Stimulated activated CD8-positive, alpha-beta memory T cell treated with anti-CD3 and anti-CD28 coated beads, Interleukin-12 subunit alpha, Interleukin-12 subunit beta, amount 100 ng/mL, for 24 hours (primary cell): ENCODE measurements around the gene RPL22.

Source experiments
- DNase-seq: peaks from one replicate; pipeline ENCODE4 v3.0.0-alpha.2; 2020; ENCODE audit errors: extremely low read depth

The RPL22 gene

GRCh38 chr1:6200188-6200809 is 904 bp upstream of the RPL22 start:
- DNase-seq, result no peak

GRCh38 chr1:6198646-6199297 is 623 bp downstream of the RPL22 start:
- no peak for DNase-seq

GRCh38 chr1:6197746-6198427 is 1.5 kb downstream of the RPL22 start:
- no peak for DNase-seq

- DNase-seq, result no peak
Observed at GRCh38 chr1:6191968-6192367, 7.4 kb downstream of the RPL22 start.

- no peak for DNase-seq
Observed at GRCh38 chr1:6188466-6188865, 10.9 kb downstream of the RPL22 start.

- DNase-seq, result no peak
Observed at GRCh38 chr1:6185635-6186382, 13.6 kb downstream of the RPL22 start.

GRCh38 chr1:6185151-6185550 is 14.2 kb downstream of the RPL22 start:
- DNase-seq, result no peak

- no peak for DNase-seq
Observed at GRCh38 chr1:6184083-6184783, 15.2 kb downstream of the RPL22 start.

GRCh38 chr1:6183520-6183989 is 15.8 kb downstream of the RPL22 start:
- DNase-seq, result no peak

- no peak for DNase-seq
Observed at GRCh38 chr1:6181347-6181770, 18.0 kb downstream of the RPL22 start.

GRCh38 chr1:6180707-6181311 is 18.6 kb downstream of the RPL22 start:
- DNase-seq, result no peak

GRCh38 chr1:6180268-6180706 is 19.1 kb downstream of the RPL22 start, which contains the start of gene CHD5:
TSS of gene CHD5 (minus strand) at chr1:6180321. CDS start at chr1:6180023, 298 bp downstream.
- no peak for DNase-seq

- DNase-seq, result no peak
Observed at GRCh38 chr1:6179564-6180175, 19.7 kb downstream of the RPL22 start.

GRCh38 chr1:6178751-6179563 is 20.4 kb downstream of the RPL22 start:
- DNase-seq, result no peak

GRCh38 chr1:6177681-6178380 is 21.6 kb downstream of the RPL22 start:
- no peak for DNase-seq

- no peak for DNase-seq
Observed at GRCh38 chr1:6176779-6177178, 22.6 kb downstream of the RPL22 start.

- DNase-seq, result no peak
Observed at GRCh38 chr1:6175411-6175828, 24.0 kb downstream of the RPL22 start.

GRCh38 chr1:6174621-6175410 is 24.6 kb downstream of the RPL22 start:
- no peak for DNase-seq
